Stomach smooth muscle (tissue), 2 donors: ENCODE measurements around the gene ARL3.
"Not testable (repeated sequence)": the region's sequence is repeated elsewhere in the genome, so short reads cannot be mapped to it uniquely, and the experiment has no call there.

Experiments
- H3K27ac ChIP-seq: one replicate; pipeline ENCODE4 v1.7.0; 2013; ENCODE audit warnings: mild to moderate bottlenecking, low read length, inconsistent platforms
- H3K27me3 ChIP-seq, 2 donors: one replicate each; pipeline ENCODE4 v1.7.0; 2013; ENCODE audit warnings: low read length in 2 of 2; ENCODE audit not compliant: insufficient read depth in 2 of 2, control insufficient read depth in 1 of 2
- H3K36me3 ChIP-seq, 2 donors: one replicate each; pipeline ENCODE4 v1.7.0; 2013; ENCODE audit warnings: low read length in 2 of 2; ENCODE audit not compliant: control insufficient read depth in 2 of 2, insufficient read depth in 2 of 2
- H3K4me1 ChIP-seq: one replicate; pipeline ENCODE4 v1.7.0; 2013; ENCODE audit warnings: low read length; ENCODE audit not compliant: control insufficient read depth, insufficient read depth
- H3K4me3 ChIP-seq, 2 donors: one replicate each; pipeline ENCODE4 v1.7.0; 2013; ENCODE audit warnings: low read length in 2 of 2
- H3K9ac ChIP-seq, 2 donors: one replicate each; pipeline ENCODE4 v1.7.0; 2013; ENCODE audit warnings: low read length in 2 of 2, mild to moderate bottlenecking in 1 of 2
- H3K9me3 ChIP-seq, 2 donors: one replicate each; pipeline ENCODE4 v1.7.0; 2013; ENCODE audit warnings: low read length in 2 of 2; ENCODE audit not compliant: control insufficient read depth in 2 of 2
- donor health status: healthy.
- donor health status: Pancreatic carcinoma.

The ARL3 gene

GRCh38 chr10:102701796-102702195 lies 12.4 kb downstream of the ARL3 start:
- Histone ChIP-seq H3K27me3 (no peaks in the 10 kb centered on the region), H3K4me1 (no peaks in the 10 kb centered on the region), H3K9ac (no peak overlapping the region), H3K36me3 (peaks cover 20 to 23% of the 10 kb centered on the region in 2 donors), H3K4me3 (no peak overlapping the region), H3K27ac (no peak overlapping the region), H3K9me3 (no peaks in the 10 kb centered on the region)

DNA sequence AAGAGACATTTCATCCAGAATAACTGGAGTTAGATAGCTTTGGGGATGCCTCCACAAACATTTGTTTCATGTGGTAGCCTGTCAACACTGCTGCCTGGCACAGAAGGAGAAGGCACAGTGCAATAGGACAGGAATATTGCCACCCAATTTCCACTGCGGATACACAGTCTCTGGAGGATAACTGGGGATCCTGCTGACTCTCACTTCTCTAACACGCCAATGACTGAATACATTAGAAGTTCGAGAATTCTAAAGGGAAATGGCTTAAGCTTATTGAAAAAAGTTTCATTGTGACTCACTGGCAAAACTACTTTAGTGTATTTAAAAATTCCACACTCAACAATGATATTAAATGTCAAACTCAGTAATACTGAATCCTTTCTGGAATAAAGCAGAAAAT lies 12.9 kb downstream of the ARL3 start:
- Histone ChIP-seq H3K9me3 (no peaks in the 10 kb centered on the region), H3K9ac (no peak overlapping the region), H3K27ac (no peak overlapping the region), H3K4me1 (no peaks in the 10 kb centered on the region), H3K4me3 (no peak overlapping the region), H3K36me3 (peaks cover 24 to 26% of the 10 kb centered on the region in 2 donors), H3K27me3 (no peaks in the 10 kb centered on the region)

GRCh38 chr10:102698894-102699293 lies 15.3 kb downstream of the ARL3 start:
- Histone ChIP-seq H3K36me3 (peaks cover 24% of the 10 kb centered on the region in 2 donors), H3K4me1 (no peaks in the 10 kb centered on the region), H3K27ac (no peak overlapping the region), H3K27me3 (no peaks in the 10 kb centered on the region), H3K9ac (no peak overlapping the region), H3K9me3 (no peaks in the 10 kb centered on the region), H3K4me3 (no peak overlapping the region)

DNA sequence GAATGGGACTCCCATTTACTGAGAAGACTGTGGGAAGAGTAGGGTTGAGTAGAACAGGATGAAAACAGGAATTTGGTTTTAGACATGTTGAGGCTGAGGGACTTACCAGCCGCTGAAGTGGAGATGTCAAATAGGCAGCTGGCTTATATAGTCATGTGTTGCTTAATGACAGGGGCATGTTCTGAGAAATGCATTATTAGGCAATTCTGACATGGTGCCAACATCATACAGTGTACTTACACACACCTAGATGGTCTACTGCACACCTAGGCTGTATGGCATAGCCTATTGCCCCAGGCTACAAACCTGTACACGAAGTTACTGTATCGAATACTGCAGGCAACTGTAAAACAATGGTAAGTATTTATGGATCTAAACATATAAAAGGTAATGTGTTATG lies 17.5 kb downstream of the ARL3 start:
- H3K36me3 ChIP-seq = peaks cover 22 to 24% of the 10 kb centered on the region in 2 donors
- H3K4me1 ChIP-seq = no peaks in the 10 kb centered on the region
- H3K27me3 ChIP-seq = no peaks in the 10 kb centered on the region
- H3K9me3 ChIP-seq = no peaks in the 10 kb centered on the region
- H3K9ac ChIP-seq = no peak overlapping the region
- H3K27ac ChIP-seq = no peak overlapping the region
- H3K4me3 ChIP-seq = no peak overlapping the region

DNA sequence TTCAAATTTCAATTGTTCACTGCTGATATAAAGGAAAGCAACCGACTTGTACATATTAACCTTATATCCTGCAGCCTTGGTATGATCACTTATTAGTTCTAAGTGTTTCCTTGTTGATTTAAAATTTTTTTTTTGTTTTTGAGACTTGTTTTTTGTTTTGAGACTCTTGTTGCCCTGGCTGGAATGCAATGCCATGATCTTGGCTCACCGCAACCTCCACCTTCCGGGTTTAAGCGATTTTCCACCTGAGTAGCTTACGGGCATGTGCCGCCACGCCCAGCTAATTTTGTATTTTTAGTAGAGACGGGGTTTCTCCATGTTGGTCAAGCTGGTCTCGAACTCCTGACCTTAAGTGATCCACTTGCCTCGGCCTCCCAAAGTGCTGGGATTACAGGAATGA lies 18.8 kb downstream of the ARL3 start:
- H3K9ac ChIP-seq, H3K27ac ChIP-seq, H3K4me3 ChIP-seq, H3K9me3 ChIP-seq, H3K4me1 ChIP-seq, H3K27me3 ChIP-seq: not testable (repeated sequence)
- peaks cover 22 to 24% of the 10 kb centered on the region in 2 donors for H3K36me3 ChIP-seq

GRCh38 chr10:102691285-102692066 lies 22.7 kb downstream of the ARL3 start:
- Histone ChIP-seq H3K9me3 (no peaks in the 10 kb centered on the region), H3K27ac (no peak overlapping the region), H3K27me3 (no peaks in the 10 kb centered on the region), H3K4me3 (no peak overlapping the region), H3K9ac (no peak overlapping the region), H3K36me3 (peaks cover 2 to 6% of the 10 kb centered on the region in 2 donors), H3K4me1 (no peaks in the 10 kb centered on the region)

DNA sequence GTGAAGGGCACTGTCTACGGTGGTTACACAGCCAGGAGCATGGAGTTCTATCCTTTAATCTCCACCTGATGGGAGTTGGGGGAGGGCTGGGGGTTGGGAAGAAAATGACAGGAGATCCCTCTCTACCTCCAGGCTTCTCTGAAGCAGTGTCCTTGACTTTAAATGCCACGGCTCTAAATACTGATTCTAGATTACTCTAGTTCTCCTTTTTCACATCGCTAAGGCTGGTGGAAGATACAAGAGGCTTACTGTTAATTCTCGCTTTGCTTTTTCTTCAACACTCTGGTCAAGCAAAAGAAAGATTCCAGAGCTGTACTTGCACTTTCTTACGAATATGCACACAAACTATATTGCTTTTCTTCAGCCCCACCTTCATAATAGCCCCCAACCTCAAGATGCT lies 30.5 kb downstream of the ARL3 start:
- Histone ChIP-seq H3K9me3 (no peaks in the 10 kb centered on the region), H3K27me3 (no peaks in the 10 kb centered on the region), H3K9ac (no peak overlapping the region), H3K27ac (no peak overlapping the region), H3K4me1 (no peaks in the 10 kb centered on the region), H3K36me3 (peaks cover 9 to 15% of the 10 kb centered on the region in 2 donors), H3K4me3 (no peak overlapping the region)

GRCh38 chr10:102682981-102683380 lies 31.2 kb downstream of the ARL3 start:
- Histone ChIP-seq H3K9me3 (no peaks in the 10 kb centered on the region), H3K27me3 (no peaks in the 10 kb centered on the region), H3K36me3 (peaks cover 9 to 13% of the 10 kb centered on the region in 2 donors)

DNA sequence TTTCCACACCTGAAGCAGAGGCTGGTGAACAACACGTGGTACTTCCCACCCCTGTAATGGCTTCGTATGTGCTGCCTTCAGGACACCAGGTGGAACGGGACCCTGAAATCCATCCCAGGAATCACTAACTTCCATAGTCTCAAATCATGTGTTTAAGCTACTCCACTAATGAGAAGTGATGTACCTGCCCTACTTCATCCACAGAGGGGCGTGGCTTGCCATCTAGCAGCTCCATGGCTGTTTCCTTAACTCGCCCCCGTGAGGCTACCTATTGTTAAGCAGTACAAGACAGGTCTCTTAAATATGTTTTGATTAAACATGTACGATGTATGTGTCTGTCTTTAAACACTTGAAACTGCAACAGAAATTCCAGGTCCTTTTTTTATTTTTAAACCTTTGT lies 31.8 kb downstream of the ARL3 start:
- Histone ChIP-seq H3K9ac (no peak overlapping the region), H3K4me1 (no peaks in the 10 kb centered on the region), H3K36me3 (peaks cover 9 to 10% of the 10 kb centered on the region in 2 donors)

More at GRCh38 chr10:102682981-102683380, 31.2 kb downstream of the ARL3 start:
- no peaks in the 10 kb centered on the region for H3K4me1 ChIP-seq
- no peak overlapping the region for H3K4me3 ChIP-seq
- no peak overlapping the region for H3K9ac ChIP-seq
- H3K27ac ChIP-seq = no peak overlapping the region

DNA sequence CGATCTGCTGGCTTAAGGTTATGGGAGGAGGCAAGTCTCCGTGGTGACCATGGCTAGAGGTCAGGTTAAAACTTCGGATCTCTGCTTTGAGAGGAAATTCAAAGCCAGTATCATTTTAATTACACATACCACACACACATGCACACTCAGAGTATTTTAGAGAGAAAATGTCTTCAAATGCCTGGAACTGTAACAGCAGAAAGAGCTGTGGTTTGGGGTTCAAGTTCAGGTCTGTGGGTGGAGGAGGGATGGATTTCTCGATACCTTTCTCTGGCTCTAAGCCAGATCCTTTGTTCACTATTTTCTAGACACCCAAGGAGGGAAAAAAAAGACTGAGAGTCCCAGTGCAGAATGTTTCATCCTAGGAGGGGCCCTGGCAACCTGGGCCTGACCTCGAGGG lies 32.5 kb downstream of the ARL3 start:
- no peak overlapping the region for H3K9ac ChIP-seq
- peaks cover 9 to 10% of the 10 kb centered on the region in 2 donors for H3K36me3 ChIP-seq
- no peak overlapping the region for H3K4me3 ChIP-seq
- peaks cover 3% of the 10 kb centered on the region for H3K4me1 ChIP-seq
- no peaks in the 10 kb centered on the region for H3K27me3 ChIP-seq
- no peak overlapping the region for H3K27ac ChIP-seq
- H3K9me3 ChIP-seq = no peaks in the 10 kb centered on the region

More for the DNA sequence above, 31.8 kb downstream of the ARL3 start:
- Histone ChIP-seq H3K4me3 (no peak overlapping the region), H3K9me3 (no peaks in the 10 kb centered on the region), H3K27me3 (no peaks in the 10 kb centered on the region), H3K27ac (no peak overlapping the region)

DNA sequence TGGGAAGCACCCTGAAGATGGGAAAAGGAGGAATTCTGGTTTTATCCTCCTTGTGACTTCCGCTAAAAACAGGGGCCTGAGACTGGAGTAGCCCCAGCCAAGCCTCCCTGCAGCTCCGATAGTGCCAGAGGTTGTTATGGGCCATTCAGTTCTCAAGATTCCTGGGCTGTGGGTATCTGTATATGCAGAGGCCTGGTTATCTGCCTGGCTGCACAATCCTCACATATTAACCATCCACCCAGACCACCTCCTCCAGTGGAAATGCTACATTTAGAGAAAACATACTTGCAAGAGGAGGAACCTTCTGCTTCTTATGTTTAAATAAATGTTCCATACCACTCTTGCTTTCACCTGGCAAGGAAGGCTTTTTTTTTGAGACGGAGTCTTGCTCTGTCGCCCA lies 34.6 kb downstream of the ARL3 start:
- Histone ChIP-seq H3K27ac (no peak overlapping the region), H3K36me3 (peaks cover 3 to 4% of the 10 kb centered on the region in 2 donors), H3K9me3 (no peaks in the 10 kb centered on the region), H3K4me1 (peaks cover 17% of the 10 kb centered on the region), H3K9ac (no peak overlapping the region), H3K27me3 (no peaks in the 10 kb centered on the region), H3K4me3 (no peak overlapping the region)
